Activated T-cell treated with anti-CD3 and anti-CD28 coated beads for 24 hours (primary cell): ENCODE results near the gene SNX25.
"Not testable (repeated sequence)": the region's sequence is repeated elsewhere in the genome, so short reads cannot be mapped to it uniquely, and the experiment has no call there.

Source experiments
- DNase-seq: peaks from one replicate; pipeline ENCODE4 v3.0.0-alpha.2; 2020; ENCODE audit warnings: low read depth

SNX25 gene

GRCh38 chr4:185209031-185209851, at the start of gene SNX25:
Gene SNX25 (plus strand): TSS chr4:185209598. CDS start chr4:185209827, 229 bp downstream.
- DNase-seq = peak; percentile 82

- DNase-seq = no peak
These were observed 43.8 kb upstream of the SNX25 start for GRCh38 chr4:185165605-185166063.

- no peak for DNase-seq
These were observed 42.2 kb upstream of the SNX25 start for GRCh38 chr4:185167234-185167633.

GRCh38 chr4:185171373-185172071, 37.9 kb upstream of the SNX25 start:
- DNase-seq = no peak

- DNase-seq = no peak
These were observed 29.9 kb upstream of the SNX25 start for GRCh38 chr4:185179488-185179887.

- no peak for DNase-seq
These were observed 27.2 kb upstream of the SNX25 start for GRCh38 chr4:185182239-185182638.

GRCh38 chr4:185183622-185184281, 25.6 kb upstream of the SNX25 start:
- peak; percentile 60 for DNase-seq

GRCh38 chr4:185186769-185187168, 22.6 kb upstream of the SNX25 start:
- DNase-seq = no peak

- no peak for DNase-seq
These were observed 19.6 kb upstream of the SNX25 start for GRCh38 chr4:185189606-185190305.

GRCh38 chr4:185190306-185190856, 19.0 kb upstream of the SNX25 start:
- no peak for DNase-seq

GRCh38 chr4:185192059-185192458, 17.3 kb upstream of the SNX25 start:
- DNase-seq = no peak

GRCh38 chr4:185194924-185195888, 14.2 kb upstream of the SNX25 start:
- DNase-seq = no peak

GRCh38 chr4:185196437-185196836, 13.0 kb upstream of the SNX25 start:
- no peak for DNase-seq

GRCh38 chr4:185198189-185198588, 11.2 kb upstream of the SNX25 start:
- not testable (repeated sequence) for DNase-seq

GRCh38 chr4:185201977-185202962, 7.1 kb upstream of the SNX25 start:
- DNase-seq = no peak

- no peak for DNase-seq
These were observed 6.4 kb upstream of the SNX25 start for GRCh38 chr4:185202984-185203485.

- DNase-seq = peak; percentile 74
These were observed 5.7 kb upstream of the SNX25 start, which contains the start of gene CFAP97 for GRCh38 chr4:185203486-185204237. Gene CFAP97 (minus strand): TSS chr4:185204000. CDS start chr4:185191196, 12,804 bp downstream.

- no peak for DNase-seq
These were observed 5.0 kb upstream of the SNX25 start for GRCh38 chr4:185204238-185204910.
